ENCODE measurements around the gene LRCH1. TPM values are rescaled to one million over a fixed set of nuclear protein-coding genes. Genes with fewer than 3 reads are reported as not detected.

Gene LRCH1
- total and polyA plus RNA-seq, 4 donors: 2.6 to 6.6 (median 3.4) TPM

DNA sequence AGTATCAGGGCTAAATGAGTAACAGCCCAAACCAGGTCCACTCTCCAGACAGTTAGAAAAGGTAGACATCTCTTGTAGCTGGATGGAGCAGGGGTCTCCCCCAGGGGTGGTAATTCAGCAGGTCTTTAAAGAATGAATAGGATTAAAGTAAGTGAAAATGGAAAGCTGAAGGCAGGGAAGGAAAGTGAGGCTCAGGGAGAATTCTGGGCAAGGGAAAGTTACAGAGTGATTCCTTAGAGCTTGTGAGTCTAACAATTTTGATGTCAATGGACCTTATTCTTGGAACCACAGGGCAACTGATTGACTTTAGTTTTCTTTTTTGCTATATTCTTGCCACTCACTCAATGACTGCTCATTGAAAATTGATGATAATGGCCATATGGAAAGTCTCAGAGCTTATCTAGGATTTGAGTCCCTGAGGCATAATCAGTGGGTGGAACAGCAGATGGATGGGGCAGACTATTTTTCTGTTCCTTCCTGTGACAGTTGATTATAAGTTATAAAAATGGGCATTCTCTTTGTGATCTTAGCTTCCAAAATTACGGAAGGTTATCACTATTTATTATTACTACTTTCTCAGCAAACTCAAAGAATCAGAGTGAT, 76.9 kb downstream of the LRCH1 start:
- WGBS: 81% methylated on average over 1 of the region's 1 CpG
- Histone ChIP-seq H3K9ac (ENCODE audit: low read depth in 1 of 2, low read length in 2 of 2) (no peak overlapping the region), H3K9me3 (ENCODE audit: control insufficient read depth in 4 of 4, low read length in 3 of 4) (no peaks in the 10 kb centered on the region), H3K4me1 (ENCODE audit: control insufficient read depth in 4 of 4, insufficient read depth in 4 of 4, low read length in 3 of 4) (peaks cover 0 to 10% (median under 1%) of the 10 kb centered on the region in 4 donors), H3K27ac (ENCODE audit: low read depth in 1 of 2, low read length in 2 of 2) (no peak overlapping the region), H3K27me3 (ENCODE audit: control insufficient read depth in 4 of 4, insufficient read depth in 4 of 4, low read length in 3 of 4) (no peaks in the 10 kb centered on the region), H3K4me3 (ENCODE audit: low read depth in 1 of 3, low read length in 3 of 3) (no peak overlapping the region), H3K36me3 (ENCODE audit: control insufficient read depth in 4 of 4, insufficient read depth in 3 of 4, low read depth in 1 of 4, low read length in 3 of 4) (no peaks in the 10 kb centered on the region)
- TF ChIP-seq HNF4G (IDR thresholded peaks at IDR 0.05): no peak
- DNase-seq (ENCODE audit: low spot score): no peak

DNA sequence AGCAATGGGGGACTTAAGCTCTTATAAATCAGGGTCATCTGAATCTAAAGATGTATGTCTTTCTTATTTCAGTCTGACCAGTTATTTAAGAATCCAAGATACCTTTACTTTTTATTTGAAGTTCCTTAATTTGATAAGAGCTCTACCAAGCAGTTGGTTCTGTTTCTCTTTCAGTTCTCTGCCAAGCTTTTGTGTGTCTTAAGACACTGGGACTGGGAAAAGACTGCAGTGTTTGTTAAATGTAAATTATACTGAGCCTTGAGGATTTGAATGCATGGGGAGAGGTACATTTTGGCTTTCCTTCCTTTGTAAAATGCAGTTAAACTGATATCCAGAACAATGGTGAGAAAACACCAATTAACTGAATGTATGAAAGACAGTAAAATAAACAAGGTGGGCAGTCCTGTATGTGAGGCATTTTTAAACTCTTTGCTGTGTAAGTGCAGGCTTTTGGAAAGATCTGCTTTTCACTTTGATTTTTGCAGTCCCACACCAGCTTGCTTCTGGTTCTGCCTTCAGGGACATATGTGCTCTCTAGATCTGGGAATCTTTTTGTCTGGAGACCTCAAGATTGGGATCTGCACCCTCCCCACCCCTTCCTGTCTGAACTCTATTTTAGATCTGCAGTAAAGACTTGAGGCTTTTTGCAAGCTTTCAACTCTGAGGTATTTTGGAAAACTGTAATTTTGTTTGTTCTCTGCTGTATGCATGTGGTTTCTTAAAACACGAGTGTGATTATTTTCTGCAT, 77.6 kb downstream of the LRCH1 start:
- peaks cover 0 to 10% (median under 1%) of the 10 kb centered on the region in 4 donors for H3K4me1 ChIP-seq (ENCODE audit: control insufficient read depth in 4 of 4, insufficient read depth in 4 of 4, low read length in 3 of 4)
- H3K27ac ChIP-seq (ENCODE audit: low read depth in 1 of 2, low read length in 2 of 2): no peak overlapping the region
- no peaks in the 10 kb centered on the region for H3K36me3 ChIP-seq (ENCODE audit: control insufficient read depth in 4 of 4, insufficient read depth in 3 of 4, low read depth in 1 of 4, low read length in 3 of 4)
- DNase-seq (ENCODE audit: low spot score): no peak
- 38% methylated on average over 1 of the region's 1 CpG for WGBS
- H3K9ac ChIP-seq (ENCODE audit: low read depth in 1 of 2, low read length in 2 of 2): no peak overlapping the region
- TF ChIP-seq, protein P1, sequence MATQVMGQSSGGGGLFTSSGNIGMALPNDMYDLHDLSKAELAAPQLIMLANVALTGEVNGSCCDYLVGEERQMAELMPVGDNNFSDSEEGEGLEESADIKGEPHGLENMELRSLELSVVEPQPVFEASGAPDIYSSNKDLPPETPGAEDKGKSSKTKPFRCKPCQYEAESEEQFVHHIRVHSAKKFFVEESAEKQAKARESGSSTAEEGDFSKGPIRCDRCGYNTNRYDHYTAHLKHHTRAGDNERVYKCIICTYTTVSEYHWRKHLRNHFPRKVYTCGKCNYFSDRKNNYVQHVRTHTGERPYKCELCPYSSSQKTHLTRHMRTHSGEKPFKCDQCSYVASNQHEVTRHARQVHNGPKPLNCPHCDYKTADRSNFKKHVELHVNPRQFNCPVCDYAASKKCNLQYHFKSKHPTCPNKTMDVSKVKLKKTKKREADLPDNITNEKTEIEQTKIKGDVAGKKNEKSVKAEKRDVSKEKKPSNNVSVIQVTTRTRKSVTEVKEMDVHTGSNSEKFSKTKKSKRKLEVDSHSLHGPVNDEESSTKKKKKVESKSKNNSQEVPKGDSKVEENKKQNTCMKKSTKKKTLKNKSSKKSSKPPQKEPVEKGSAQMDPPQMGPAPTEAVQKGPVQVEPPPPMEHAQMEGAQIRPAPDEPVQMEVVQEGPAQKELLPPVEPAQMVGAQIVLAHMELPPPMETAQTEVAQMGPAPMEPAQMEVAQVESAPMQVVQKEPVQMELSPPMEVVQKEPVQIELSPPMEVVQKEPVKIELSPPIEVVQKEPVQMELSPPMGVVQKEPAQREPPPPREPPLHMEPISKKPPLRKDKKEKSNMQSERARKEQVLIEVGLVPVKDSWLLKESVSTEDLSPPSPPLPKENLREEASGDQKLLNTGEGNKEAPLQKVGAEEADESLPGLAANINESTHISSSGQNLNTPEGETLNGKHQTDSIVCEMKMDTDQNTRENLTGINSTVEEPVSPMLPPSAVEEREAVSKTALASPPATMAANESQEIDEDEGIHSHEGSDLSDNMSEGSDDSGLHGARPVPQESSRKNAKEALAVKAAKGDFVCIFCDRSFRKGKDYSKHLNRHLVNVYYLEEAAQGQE (IDR thresholded peaks at IDR 0.05): no peak
- no peak for TF ChIP-seq JUND (IDR thresholded peaks at IDR 0.05)
- TF ChIP-seq, protein P2, sequence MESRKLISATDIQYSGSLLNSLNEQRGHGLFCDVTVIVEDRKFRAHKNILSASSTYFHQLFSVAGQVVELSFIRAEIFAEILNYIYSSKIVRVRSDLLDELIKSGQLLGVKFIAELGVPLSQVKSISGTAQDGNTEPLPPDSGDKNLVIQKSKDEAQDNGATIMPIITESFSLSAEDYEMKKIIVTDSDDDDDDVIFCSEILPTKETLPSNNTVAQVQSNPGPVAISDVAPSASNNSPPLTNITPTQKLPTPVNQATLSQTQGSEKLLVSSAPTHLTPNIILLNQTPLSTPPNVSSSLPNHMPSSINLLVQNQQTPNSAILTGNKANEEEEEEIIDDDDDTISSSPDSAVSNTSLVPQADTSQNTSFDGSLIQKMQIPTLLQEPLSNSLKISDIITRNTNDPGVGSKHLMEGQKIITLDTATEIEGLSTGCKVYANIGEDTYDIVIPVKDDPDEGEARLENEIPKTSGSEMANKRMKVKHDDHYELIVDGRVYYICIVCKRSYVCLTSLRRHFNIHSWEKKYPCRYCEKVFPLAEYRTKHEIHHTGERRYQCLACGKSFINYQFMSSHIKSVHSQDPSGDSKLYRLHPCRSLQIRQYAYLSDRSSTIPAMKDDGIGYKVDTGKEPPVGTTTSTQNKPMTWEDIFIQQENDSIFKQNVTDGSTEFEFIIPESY (IDR thresholded peaks at IDR 0.05): no peak
- TF ChIP-seq, protein P3, sequence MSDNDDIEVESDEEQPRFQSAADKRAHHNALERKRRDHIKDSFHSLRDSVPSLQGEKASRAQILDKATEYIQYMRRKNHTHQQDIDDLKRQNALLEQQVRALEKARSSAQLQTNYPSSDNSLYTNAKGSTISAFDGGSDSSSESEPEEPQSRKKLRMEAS (IDR thresholded peaks at IDR 0.05): no peak
- H3K4me3 ChIP-seq (ENCODE audit: low read depth in 1 of 3, low read length in 3 of 3): no peak overlapping the region
- H3K27me3 ChIP-seq (ENCODE audit: control insufficient read depth in 4 of 4, insufficient read depth in 4 of 4, low read length in 3 of 4): no peaks in the 10 kb centered on the region
- no peaks in the 10 kb centered on the region for H3K9me3 ChIP-seq (ENCODE audit: control insufficient read depth in 4 of 4, low read length in 3 of 4)

DNA sequence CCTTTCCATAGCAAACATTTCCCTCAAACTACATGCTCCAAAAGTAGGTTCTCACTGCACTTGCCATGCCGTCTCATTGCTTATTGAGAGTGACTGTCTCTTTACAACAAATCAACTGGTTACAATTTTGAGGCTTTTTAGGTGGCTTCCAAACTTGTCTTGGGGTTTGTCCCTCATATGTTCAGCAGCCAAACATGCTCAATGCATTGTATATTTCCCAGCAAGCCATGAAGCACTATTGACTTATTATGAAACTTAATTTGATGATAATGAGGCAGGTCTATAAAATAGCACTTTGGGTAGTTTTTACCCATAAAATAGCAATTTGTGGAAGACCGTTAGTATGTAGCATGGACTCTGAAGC, 78.2 kb downstream of the LRCH1 start:
- peaks cover 0 to 10% (median under 1%) of the 10 kb centered on the region in 4 donors for H3K4me1 ChIP-seq (ENCODE audit: control insufficient read depth in 4 of 4, insufficient read depth in 4 of 4, low read length in 3 of 4)
- no peak overlapping the region for H3K27ac ChIP-seq (ENCODE audit: low read depth in 1 of 2, low read length in 2 of 2)
- no peak overlapping the region for H3K4me3 ChIP-seq (ENCODE audit: low read depth in 1 of 3, low read length in 3 of 3)
- no peak for DNase-seq (ENCODE audit: low spot score)
- H3K9me3 ChIP-seq (ENCODE audit: control insufficient read depth in 4 of 4, low read length in 3 of 4): no peaks in the 10 kb centered on the region
- 84% methylated on average over 2 of the region's 2 CpGs for WGBS
- no peak overlapping the region for H3K9ac ChIP-seq (ENCODE audit: low read depth in 1 of 2, low read length in 2 of 2)
- no peaks in the 10 kb centered on the region for H3K27me3 ChIP-seq (ENCODE audit: control insufficient read depth in 4 of 4, insufficient read depth in 4 of 4, low read length in 3 of 4)
- no peaks in the 10 kb centered on the region for H3K36me3 ChIP-seq (ENCODE audit: control insufficient read depth in 4 of 4, insufficient read depth in 3 of 4, low read depth in 1 of 4, low read length in 3 of 4)
- no peak for TF ChIP-seq GABPA (IDR thresholded peaks at IDR 0.05 in 1 of 2, conservative IDR thresholded peaks at IDR 0.05 in 1 of 2)
- no peak for TF ChIP-seq EGR1 (IDR thresholded peaks at IDR 0.05; ENCODE audit: low read depth in 2 of 2)
- TF ChIP-seq FOXA1 (IDR thresholded peaks at IDR 0.05): no peak
- no peak for TF ChIP-seq RXRA (IDR thresholded peaks at IDR 0.05)
- TF ChIP-seq JUND (IDR thresholded peaks at IDR 0.05): no peak
- TF ChIP-seq, protein P1 (IDR thresholded peaks at IDR 0.05): no peak
- TF ChIP-seq, protein P4, sequence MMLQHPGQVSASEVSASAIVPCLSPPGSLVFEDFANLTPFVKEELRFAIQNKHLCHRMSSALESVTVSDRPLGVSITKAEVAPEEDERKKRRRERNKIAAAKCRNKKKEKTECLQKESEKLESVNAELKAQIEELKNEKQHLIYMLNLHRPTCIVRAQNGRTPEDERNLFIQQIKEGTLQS (IDR thresholded peaks at IDR 0.05): no peak
- TF ChIP-seq YY1 (IDR thresholded peaks at IDR 0.05): no peak
- no peak for TF ChIP-seq TAF1 (conservative IDR thresholded peaks at IDR 0.05)
- no peak for TF ChIP-seq FOXA2 (IDR thresholded peaks at IDR 0.05)
- TF ChIP-seq, protein P3 (IDR thresholded peaks at IDR 0.05): no peak
- TF ChIP-seq NR2F2 (IDR thresholded peaks at IDR 0.05): no peak
- TF ChIP-seq SP1 (IDR thresholded peaks at IDR 0.05): no peak
- TF ChIP-seq HNF4A (conservative IDR thresholded peaks at IDR 0.05): no peak
